ENCODE results near the gene ZRANB3.
A peak's percentile ranks its signal among the peaks of the same experiment; 100 is the strongest.

The ZRANB3 gene

DNA sequence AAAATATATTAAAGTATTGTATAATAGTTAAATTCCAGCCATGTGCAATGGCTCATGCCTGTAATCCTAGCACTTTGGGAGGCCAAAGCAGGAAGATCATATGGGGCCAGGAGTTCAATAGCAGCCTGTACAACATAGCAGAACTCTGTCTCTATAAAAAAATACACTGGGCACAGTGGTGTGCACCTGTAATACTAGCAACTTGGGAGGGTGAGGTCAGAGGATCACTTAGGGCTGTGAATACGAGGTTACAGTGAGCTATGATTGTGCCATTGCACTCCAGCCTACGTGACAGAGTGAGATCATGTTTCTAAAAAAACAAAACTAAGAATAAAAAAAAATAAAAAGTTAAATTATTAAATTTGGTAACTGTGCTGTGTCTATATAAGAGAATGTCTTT is 36.1 kb downstream of the ZRANB3 start:
- TF ChIP-seq CTCF (IDR thresholded peaks at IDR 0.05; ENCODE audit: low read depth, low read length), result no peak
- DNase-seq (ENCODE audit: low read depth in 2 of 2), result peak in 1 of 2 donors; percentile 27
- no peak overlapping the region for H3K4me3 ChIP-seq (replicated peaks in 1 of 2; ENCODE audit: low read depth in 2 of 2, low read length in 2 of 2)

GRCh38 chr2:135494503-135494902 is 36.5 kb downstream of the ZRANB3 start:
- H3K4me3 ChIP-seq (replicated peaks in 1 of 2; ENCODE audit: low read depth in 2 of 2, low read length in 2 of 2), result no peak overlapping the region
- TF ChIP-seq CTCF (IDR thresholded peaks at IDR 0.05; ENCODE audit: low read depth, low read length), result no peak
- DNase-seq (ENCODE audit: low read depth in 2 of 2), result peak; percentile 42 to 71

DNA sequence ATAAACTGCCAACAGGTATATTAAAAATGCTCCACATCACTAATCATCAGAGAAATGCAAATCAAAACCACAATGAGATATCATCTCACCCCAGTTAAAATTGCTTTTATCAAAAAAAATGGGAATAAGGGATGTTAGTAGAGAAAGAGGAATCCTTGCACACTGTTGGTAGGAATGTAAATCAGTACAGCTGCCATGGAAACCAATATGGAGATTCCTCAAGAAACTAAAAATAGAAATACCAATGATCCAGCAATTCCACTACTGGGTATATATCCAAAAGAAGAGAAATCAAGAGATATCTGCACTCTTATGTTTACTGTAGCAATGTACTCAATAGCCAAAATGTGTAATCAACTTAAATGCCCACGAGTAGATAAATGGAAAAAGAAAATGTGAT is 40.6 kb downstream of the ZRANB3 start:
- no peak for TF ChIP-seq CTCF (IDR thresholded peaks at IDR 0.05; ENCODE audit: low read depth, low read length)
- peak; percentile 8 to 11 for DNase-seq (ENCODE audit: low read depth in 2 of 2)
- no peak overlapping the region for H3K4me3 ChIP-seq (replicated peaks in 1 of 2; ENCODE audit: low read depth in 2 of 2, low read length in 2 of 2)

- H3K4me3 ChIP-seq (replicated peaks in 1 of 2; ENCODE audit: low read depth in 2 of 2, low read length in 2 of 2), result no peak overlapping the region
- TF ChIP-seq CTCF (IDR thresholded peaks at IDR 0.05; ENCODE audit: low read depth, low read length), result no peak
- no peak for DNase-seq (ENCODE audit: low read depth in 2 of 2)
Measured at GRCh38 chr2:135485441-135485840, 45.6 kb downstream of the ZRANB3 start.

GRCh38 chr2:135475128-135475527 is 55.9 kb downstream of the ZRANB3 start:
- H3K4me3 ChIP-seq (replicated peaks in 1 of 2; ENCODE audit: low read depth in 2 of 2, low read length in 2 of 2), result no peak overlapping the region
- no peak for TF ChIP-seq CTCF (IDR thresholded peaks at IDR 0.05; ENCODE audit: low read depth, low read length)
- no peak for DNase-seq (ENCODE audit: low read depth in 2 of 2)

DNA sequence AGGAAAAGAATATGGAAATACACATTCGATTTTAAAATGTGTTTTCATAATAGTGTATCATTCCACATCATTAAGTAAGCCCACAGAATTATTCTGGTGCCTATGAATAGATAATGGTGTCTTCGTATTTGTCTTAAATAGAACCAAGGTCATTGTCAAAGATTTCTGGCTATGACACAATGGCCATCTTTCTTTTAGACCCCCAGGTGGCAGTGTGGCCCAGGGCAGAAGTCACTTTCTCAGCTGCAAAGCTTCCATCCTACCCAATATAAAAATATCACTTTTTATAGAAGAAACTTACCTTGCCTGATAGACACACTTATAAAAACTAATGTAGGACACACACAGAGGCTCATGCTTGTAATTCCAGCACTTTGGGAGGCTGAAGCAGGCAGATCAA is 57.5 kb downstream of the ZRANB3 start:
- peak; percentile 66 for TF ChIP-seq CTCF (IDR thresholded peaks at IDR 0.05; ENCODE audit: low read depth, low read length)
- peak; percentile 44 to 55 for DNase-seq (ENCODE audit: low read depth in 2 of 2)

DNA sequence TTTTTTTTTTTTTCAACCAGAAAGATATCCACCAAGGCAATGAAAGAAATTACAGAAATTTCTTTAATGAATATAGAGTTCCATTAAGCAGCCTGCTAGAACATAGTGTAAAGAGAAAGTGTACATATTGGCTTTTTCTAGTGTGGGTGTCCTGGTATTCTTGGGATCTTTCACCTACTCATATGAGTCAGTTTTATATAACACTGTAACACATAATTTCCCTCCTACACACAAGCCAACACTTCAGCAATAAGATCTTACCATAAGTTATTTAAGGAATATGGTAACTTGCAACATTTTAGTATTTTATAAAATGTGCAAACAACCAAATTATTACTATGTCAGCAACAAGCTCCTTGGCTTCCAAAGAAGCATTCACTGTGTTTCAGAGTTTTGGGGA is 59.9 kb downstream of the ZRANB3 start:
- no peak for DNase-seq (ENCODE audit: low read depth in 2 of 2)
- no peak for TF ChIP-seq CTCF (IDR thresholded peaks at IDR 0.05; ENCODE audit: low read depth, low read length)
- H3K4me3 ChIP-seq (replicated peaks in 1 of 2; ENCODE audit: low read depth in 2 of 2, low read length in 2 of 2), result no peak overlapping the region

More for the DNA sequence above, 57.5 kb downstream of the ZRANB3 start:
- no peak overlapping the region for H3K4me3 ChIP-seq (replicated peaks in 1 of 2; ENCODE audit: low read depth in 2 of 2, low read length in 2 of 2)
